ENCODE measurements around the gene WDR47. TPM values are rescaled to one million over a fixed set of nuclear protein-coding genes. Genes with fewer than 3 reads are reported as not detected.
"Not testable (repeated sequence)": the region's sequence is repeated elsewhere in the genome, so short reads cannot be mapped to it uniquely, and the experiment has no call there.

WDR47 gene
- total RNA-seq, 2 experiments from 2014 or later, result 16.2 to 18.7 TPM

- H3K36me3 ChIP-seq (ENCODE audit: insufficient read depth, low read length), result no peaks in the 10 kb centered on the region
- POLR2A ChIA-PET, result no interaction called here
- H3K36me3 Mint-ChIP-seq (ENCODE audit: low read depth), result no peaks in the 10 kb centered on the region
- no peaks in the 10 kb centered on the region for H3K9me3 ChIP-seq (ENCODE audit: control insufficient read depth in 1 of 2, insufficient read depth in 1 of 2, low read length in 2 of 2)
- CTCF ChIA-PET, result interaction anchor here (0.7 kb wide), 1 partner anchor 59 kb away, joined by 3 read pairs; no protein-coding TSS in a partner anchor
- H3K9me3 Mint-ChIP-seq, result no peaks in the 10 kb centered on the region
- DNase-seq (no peak), ATAC-seq (ENCODE audit: poor library complexity) (no peak)
- no peaks in the 10 kb centered on the region for H3K4me1 Mint-ChIP-seq (ENCODE audit: low read depth)
- no peak overlapping the region for H3K4me3 ChIP-seq (ENCODE audit: low read length)
- intact Hi-C loops (cut with DNase I, micrococcal nuclease), result no loop called here
- no peak overlapping the region for H3K27ac Mint-ChIP-seq
- H3K4me3 Mint-ChIP-seq, result no peak overlapping the region
- TF ChIP-seq CTCF (IDR thresholded peaks at IDR 0.05), result no peak
- H3K27me3 ChIP-seq (ENCODE audit: control insufficient read depth in 1 of 2, insufficient read depth in 2 of 2, low read length in 2 of 2), result no peaks in the 10 kb centered on the region
- no peaks in the 10 kb centered on the region for H3K27me3 Mint-ChIP-seq
- no peak overlapping the region for H3K27ac ChIP-seq (ENCODE audit: low read depth in 1 of 2, low read length in 2 of 2)
- no peaks in the 10 kb centered on the region for H3K4me1 ChIP-seq (ENCODE audit: insufficient read depth, low read length)
These were observed 7.5 kb downstream of the WDR47 start for GRCh38 chr1:109034382-109034781.

- POLR2A ChIA-PET; DNase-seq; H3K27ac ChIP-seq (ENCODE audit: low read depth in 1 of 2, low read length in 2 of 2); H3K36me3 Mint-ChIP-seq (ENCODE audit: low read depth); H3K4me1 Mint-ChIP-seq (ENCODE audit: low read depth); H3K36me3 ChIP-seq (ENCODE audit: insufficient read depth, low read length); H3K4me3 Mint-ChIP-seq; H3K4me1 ChIP-seq (ENCODE audit: insufficient read depth, low read length); H3K27me3 ChIP-seq (ENCODE audit: control insufficient read depth in 1 of 2, insufficient read depth in 2 of 2, low read length in 2 of 2); ATAC-seq (ENCODE audit: poor library complexity); H3K27me3 Mint-ChIP-seq; H3K4me3 ChIP-seq (ENCODE audit: low read length); H3K9me3 ChIP-seq (ENCODE audit: control insufficient read depth in 1 of 2, insufficient read depth in 1 of 2, low read length in 2 of 2); H3K9me3 Mint-ChIP-seq; intact Hi-C loops (cut with DNase I, micrococcal nuclease); H3K27ac Mint-ChIP-seq: not testable (repeated sequence)
- CTCF ChIA-PET, result interaction anchor here (2.2 kb wide), 1 partner anchor 70 kb away, joined by 11 read pairs; no protein-coding TSS in a partner anchor
These were observed 12.4 kb downstream of the WDR47 start for GRCh38 chr1:109029493-109029892.

- Mint-ChIP-seq H3K4me1 (ENCODE audit: low read depth) (peaks cover 6% of the 10 kb centered on the region), H3K4me3 (no peak overlapping the region), H3K27ac (no peak overlapping the region), H3K36me3 (ENCODE audit: low read depth) (peaks cover 11% of the 10 kb centered on the region), H3K9me3 (no peaks in the 10 kb centered on the region), H3K27me3 (no peaks in the 10 kb centered on the region)
- Histone ChIP-seq H3K9me3 (ENCODE audit: control insufficient read depth in 1 of 2, insufficient read depth in 1 of 2, low read length in 2 of 2) (no peaks in the 10 kb centered on the region), H3K27ac (ENCODE audit: low read depth in 1 of 2, low read length in 2 of 2) (no peak overlapping the region), H3K4me3 (ENCODE audit: low read length) (no peak overlapping the region), H3K36me3 (ENCODE audit: insufficient read depth, low read length) (no peaks in the 10 kb centered on the region), H3K4me1 (ENCODE audit: insufficient read depth, low read length) (no peaks in the 10 kb centered on the region), H3K27me3 (ENCODE audit: control insufficient read depth in 1 of 2, insufficient read depth in 2 of 2, low read length in 2 of 2) (no peaks in the 10 kb centered on the region)
- DNase-seq, result peak in 1 of 14 experiments; percentile 18
- CTCF ChIA-PET, result interaction anchor here (0.9 to 2.2 kb wide), 5 partner anchors 17 to 85 kb away, joined by 3 to 11 read pairs (median 4); partner anchors contain the start of gene TAF13
- POLR2A ChIA-PET, result interaction anchor here (0.6 to 0.9 kb wide), 3 partner anchors 11 to 48 kb away, joined by 3 read pairs; partner anchors contain the start of gene TAF13
- TF ChIP-seq CTCF (IDR thresholded peaks at IDR 0.05), result peak; percentile 27
- no peak for ATAC-seq (ENCODE audit: poor library complexity)
- intact Hi-C loops (cut with DNase I, micrococcal nuclease), result loop anchor here in 1 of 2 experiments (2.0 kb wide), 1 partner anchor 85 kb away; a partner anchor contains a TSS
These were observed 14.1 kb downstream of the WDR47 start for GRCh38 chr1:109027841-109028240.

GRCh38 chr1:109025694-109026093 is 16.2 kb downstream of the WDR47 start:
- no peak overlapping the region for H3K27ac ChIP-seq (ENCODE audit: low read depth in 1 of 2, low read length in 2 of 2)
- ChIA-PET CTCF (no interaction called here), POLR2A (interaction anchor here (0.7 kb wide), 1 partner anchor 87 kb away, joined by 3 read pairs; no protein-coding TSS in a partner anchor)
- no peaks in the 10 kb centered on the region for H3K9me3 ChIP-seq (ENCODE audit: control insufficient read depth in 1 of 2, insufficient read depth in 1 of 2, low read length in 2 of 2)
- no peak overlapping the region for H3K27ac Mint-ChIP-seq
- no peak overlapping the region for H3K4me3 Mint-ChIP-seq
- H3K4me1 ChIP-seq (ENCODE audit: insufficient read depth, low read length), result no peaks in the 10 kb centered on the region
- peaks cover 26% of the 10 kb centered on the region for H3K36me3 Mint-ChIP-seq (ENCODE audit: low read depth)
- H3K36me3 ChIP-seq (ENCODE audit: insufficient read depth, low read length), result peaks cover 4% of the 10 kb centered on the region
- H3K9me3 Mint-ChIP-seq, result no peaks in the 10 kb centered on the region
- no peak for ATAC-seq (ENCODE audit: poor library complexity)
- no peaks in the 10 kb centered on the region for H3K27me3 ChIP-seq (ENCODE audit: control insufficient read depth in 1 of 2, insufficient read depth in 2 of 2, low read length in 2 of 2)
- no peaks in the 10 kb centered on the region for H3K27me3 Mint-ChIP-seq
- no peak for TF ChIP-seq CTCF (IDR thresholded peaks at IDR 0.05)
- H3K4me3 ChIP-seq (ENCODE audit: low read length), result no peak overlapping the region
- intact Hi-C loops (cut with DNase I, micrococcal nuclease), result loop anchor here in 1 of 2 experiments (2.0 kb wide), 1 partner anchor 87 kb away; a partner anchor contains a TSS
- H3K4me1 Mint-ChIP-seq (ENCODE audit: low read depth), result peaks cover 6% of the 10 kb centered on the region
- DNase-seq, result no peak

All from CD4-positive, alpha-beta T cell (primary cell).